ENCODE results near the gene TBC1D22A.
A peak's percentile ranks its signal among the peaks of the same experiment; 100 is the strongest.

Gene TBC1D22A

GRCh38 chr22:46725096-46725495, 37.4 kb upstream of the TBC1D22A start:
- peaks cover 38% of the 10 kb centered on the region for H3K4me1 Mint-ChIP-seq
- no peaks in the 10 kb centered on the region for H3K9me3 Mint-ChIP-seq
- H3K27ac Mint-ChIP-seq: no peak overlapping the region
- H3K36me3 Mint-ChIP-seq (ENCODE audit: low read depth): peaks cover 19% of the 10 kb centered on the region
- no peak for TF ChIP-seq CTCF (IDR thresholded peaks at IDR 0.05; ENCODE audit: unreplicated experiment in 3 of 3)
- no peaks in the 10 kb centered on the region for H3K27me3 Mint-ChIP-seq (ENCODE audit: low read depth)
- no peak overlapping the region for H3K4me3 Mint-ChIP-seq

- no peaks in the 10 kb centered on the region for H3K9me3 Mint-ChIP-seq
- no peak overlapping the region for H3K4me3 Mint-ChIP-seq
These were observed 36.1 kb upstream of the TBC1D22A start for GRCh38 chr22:46726066-46726985.

GRCh38 chr22:46726986-46727317, 35.5 kb upstream of the TBC1D22A start:
- H3K9me3 Mint-ChIP-seq: no peaks in the 10 kb centered on the region
- no peak overlapping the region for H3K27ac Mint-ChIP-seq
- peaks cover 46% of the 10 kb centered on the region for H3K4me1 Mint-ChIP-seq
- no peaks in the 10 kb centered on the region for H3K27me3 Mint-ChIP-seq (ENCODE audit: low read depth)
- no peak for TF ChIP-seq CTCF (IDR thresholded peaks at IDR 0.05; ENCODE audit: unreplicated experiment in 3 of 3)
- no peak overlapping the region for H3K4me3 Mint-ChIP-seq
- H3K36me3 Mint-ChIP-seq (ENCODE audit: low read depth): peaks cover 11% of the 10 kb centered on the region

More at GRCh38 chr22:46726066-46726985, 36.1 kb upstream of the TBC1D22A start:
- Mint-ChIP-seq H3K4me1 (peaks cover 47% of the 10 kb centered on the region), H3K36me3 (ENCODE audit: low read depth) (peaks cover 14% of the 10 kb centered on the region), H3K27ac (no peak overlapping the region), H3K27me3 (ENCODE audit: low read depth) (no peaks in the 10 kb centered on the region)
- no peak for TF ChIP-seq CTCF (IDR thresholded peaks at IDR 0.05; ENCODE audit: unreplicated experiment in 3 of 3)

GRCh38 chr22:46727813-46728364, 34.6 kb upstream of the TBC1D22A start:
- TF ChIP-seq CTCF (IDR thresholded peaks at IDR 0.05; ENCODE audit: unreplicated experiment in 3 of 3): no peak
- Mint-ChIP-seq H3K36me3 (ENCODE audit: low read depth) (peaks cover 11% of the 10 kb centered on the region), H3K9me3 (no peaks in the 10 kb centered on the region), H3K27me3 (ENCODE audit: low read depth) (no peaks in the 10 kb centered on the region), H3K4me1 (peaks cover 44% of the 10 kb centered on the region), H3K27ac (peak overlapping the region in 1 of 3 experiments; percentile 40), H3K4me3 (no peak overlapping the region)

GRCh38 chr22:46728470-46728869, 34.0 kb upstream of the TBC1D22A start:
- no peaks in the 10 kb centered on the region for H3K9me3 Mint-ChIP-seq
- no peak for TF ChIP-seq CTCF (IDR thresholded peaks at IDR 0.05; ENCODE audit: unreplicated experiment in 3 of 3)

More at GRCh38 chr22:46728470-46728869, 34.0 kb upstream of the TBC1D22A start:
- H3K27me3 Mint-ChIP-seq (ENCODE audit: low read depth): no peaks in the 10 kb centered on the region
- peaks cover 44% of the 10 kb centered on the region for H3K4me1 Mint-ChIP-seq
- peak overlapping the region; percentile 40 to 82 (median 61) for H3K27ac Mint-ChIP-seq
- peak overlapping the region in 1 of 3 experiments; percentile 19 for H3K4me3 Mint-ChIP-seq
- peaks cover 11% of the 10 kb centered on the region for H3K36me3 Mint-ChIP-seq (ENCODE audit: low read depth)
